Measurements from ENCODE around the gene PROX1.

The PROX1 gene

GRCh38 chr1:213980906-213981305 lies 6.9 kb upstream of the PROX1 start:
- no peak for DNase-seq

GRCh38 chr1:213982289-213982671 lies 5.5 kb upstream of the PROX1 start:
- DNase-seq = no peak

- DNase-seq = no peak
These were observed 4.9 kb upstream of the PROX1 start for GRCh38 chr1:213982672-213983492.

- DNase-seq = no peak
These were observed 4.0 kb upstream of the PROX1 start for GRCh38 chr1:213983493-213984386.

DNA sequence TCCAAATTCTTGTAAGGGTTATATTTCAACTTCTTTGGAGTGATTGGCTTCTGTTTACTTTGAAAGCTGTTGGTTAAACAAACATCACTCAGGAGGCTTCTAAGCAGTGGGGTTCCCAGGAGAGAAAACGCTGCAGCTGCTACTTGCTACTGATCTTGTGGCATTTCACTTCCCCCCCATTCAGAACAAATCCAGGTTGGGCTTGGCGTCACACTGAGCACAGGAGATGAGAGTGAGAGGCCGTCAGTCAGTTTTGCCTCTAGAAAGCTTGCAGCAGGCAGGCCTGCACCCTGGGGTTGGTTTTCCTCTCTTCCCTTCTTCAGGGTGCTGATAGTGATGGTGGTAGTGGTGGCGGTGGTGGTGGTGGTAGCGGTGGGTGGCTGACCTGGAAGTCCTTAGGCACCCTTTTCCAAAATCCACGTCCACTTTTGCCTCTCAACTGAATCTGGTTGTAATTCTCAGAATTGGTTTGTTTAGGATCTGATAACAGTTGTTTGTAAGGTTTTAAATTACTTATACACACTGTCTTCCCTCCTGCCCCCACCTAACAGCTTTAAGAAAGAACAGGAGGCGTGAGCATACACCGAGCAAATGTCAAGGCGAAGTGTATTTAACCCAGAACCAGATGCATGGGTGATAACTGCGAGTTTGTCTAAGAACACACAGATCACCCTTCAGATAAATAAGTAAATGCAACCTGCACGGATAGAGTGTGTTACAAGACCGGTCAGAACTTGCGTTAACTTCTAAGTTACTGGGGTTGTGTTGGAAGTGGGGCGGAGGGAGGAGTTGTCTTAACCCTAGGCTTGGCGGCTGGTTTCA lies 3.2 kb upstream of the PROX1 start:
- DNase-seq = no peak

DNA sequence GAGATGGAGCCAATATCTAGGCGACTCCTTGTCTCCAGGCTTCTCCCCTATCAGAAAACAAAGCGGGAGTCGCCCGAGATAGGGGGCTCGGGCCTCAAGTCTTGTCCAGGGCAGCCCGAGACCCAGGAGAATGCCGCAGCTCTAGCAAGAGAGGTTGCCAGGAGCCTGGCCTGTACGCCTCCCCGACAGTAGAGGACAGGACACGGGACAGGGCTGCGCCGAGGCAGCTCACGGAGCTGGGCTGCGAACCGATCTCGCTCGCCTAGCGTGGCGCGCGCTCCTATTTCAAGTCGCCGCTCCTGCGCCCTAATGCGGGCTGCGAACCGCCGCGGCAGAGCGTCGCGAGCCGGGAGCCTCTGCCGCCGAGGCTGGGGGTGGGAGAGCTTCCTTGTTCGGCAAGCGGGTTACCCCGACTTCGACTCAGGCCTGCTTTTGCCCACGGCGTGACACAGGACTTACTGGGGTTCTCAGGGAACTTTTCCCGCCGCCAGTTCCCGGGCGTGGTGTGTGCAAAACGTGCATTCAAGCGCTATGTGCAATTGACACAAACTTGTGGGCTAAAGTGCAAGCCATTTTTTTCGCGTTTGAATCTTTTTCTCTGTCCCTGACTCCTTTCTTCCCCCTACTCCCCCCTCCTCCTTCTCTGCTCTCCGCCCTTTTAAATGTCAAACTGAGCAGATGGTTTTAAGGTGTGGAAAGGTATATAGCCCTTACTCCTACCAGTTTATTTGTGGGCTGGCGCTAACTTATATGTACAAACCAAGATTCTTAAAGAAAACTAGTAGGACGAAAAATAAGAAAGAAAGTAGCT lies 2.4 kb upstream of the PROX1 start:
- no peak for DNase-seq

DNA sequence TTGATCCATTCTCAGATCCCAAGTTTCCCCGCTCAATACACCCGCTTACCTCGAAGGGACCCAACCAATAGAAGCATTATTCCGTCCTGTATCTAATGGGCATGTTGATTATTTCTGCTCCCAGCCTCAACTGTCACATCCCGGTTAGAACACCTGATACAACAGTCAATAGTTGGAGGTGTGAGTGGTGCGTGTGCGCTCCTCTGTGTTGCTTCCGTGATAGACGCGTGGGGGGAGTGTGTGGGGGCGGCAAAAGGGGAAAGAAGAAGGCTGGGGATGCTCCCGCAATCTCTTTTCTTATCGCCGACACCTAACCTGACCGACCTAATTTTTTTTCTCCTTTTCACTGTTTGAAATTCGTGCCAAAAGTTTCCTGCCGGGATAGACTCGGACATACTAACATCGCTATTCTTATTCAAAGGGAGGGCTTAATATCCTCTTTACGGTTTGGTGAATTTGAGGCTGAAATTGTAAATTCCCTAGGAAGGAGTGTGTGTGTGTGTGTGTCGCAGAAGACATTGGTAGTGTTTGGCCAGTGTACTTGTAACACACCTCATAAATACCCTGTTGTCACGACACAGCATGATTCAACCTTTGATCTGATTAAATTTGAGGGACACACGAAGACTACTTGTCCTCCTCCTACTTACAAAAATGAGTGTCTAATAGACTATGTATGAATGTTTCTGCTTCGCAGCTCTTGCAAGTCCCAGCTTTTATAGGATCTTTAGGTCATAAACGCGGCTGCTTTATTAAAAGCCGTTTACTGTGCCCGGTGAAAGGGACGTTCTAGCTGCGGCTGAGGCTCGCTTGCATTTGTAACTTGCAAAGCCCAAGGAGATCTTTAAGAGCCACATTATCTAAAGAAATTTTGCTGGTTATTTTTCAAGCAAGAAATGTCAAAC lies 1.5 kb upstream of the PROX1 start:
- no peak for DNase-seq

- DNase-seq = no peak
These were observed 885 bp upstream of the PROX1 start for GRCh38 chr1:213986925-213987250.

GRCh38 chr1:213987422-213987926 lies 299 bp upstream of the PROX1 start:
- peak; percentile 55 for DNase-seq

GRCh38 chr1:213988507-213989001 lies 781 bp downstream of the PROX1 start:
- DNase-seq = no peak

- no peak for DNase-seq
These were observed 1.5 kb downstream of the PROX1 start for GRCh38 chr1:213989002-213989855.

DNA sequence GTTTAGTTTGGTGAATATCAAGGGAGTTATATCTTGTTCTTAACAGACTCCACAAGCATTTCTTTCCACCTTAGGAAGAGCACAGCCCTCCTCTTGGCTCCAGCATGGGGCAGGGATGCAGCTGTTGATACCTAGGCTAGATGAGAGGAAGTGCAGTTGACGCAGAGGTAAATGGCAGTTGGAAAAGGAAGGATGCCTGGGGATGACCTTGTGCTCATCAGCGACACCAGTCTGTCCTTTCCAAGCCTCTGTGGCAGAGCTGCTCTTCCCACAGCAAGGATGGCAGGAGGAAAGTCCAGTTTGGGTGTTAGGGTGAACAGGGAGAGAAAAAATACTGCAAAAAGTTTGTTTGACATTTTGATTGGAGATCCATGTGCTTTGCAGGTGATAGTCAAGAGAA lies 6.2 kb downstream of the PROX1 start:
- no peak for DNase-seq

DNA sequence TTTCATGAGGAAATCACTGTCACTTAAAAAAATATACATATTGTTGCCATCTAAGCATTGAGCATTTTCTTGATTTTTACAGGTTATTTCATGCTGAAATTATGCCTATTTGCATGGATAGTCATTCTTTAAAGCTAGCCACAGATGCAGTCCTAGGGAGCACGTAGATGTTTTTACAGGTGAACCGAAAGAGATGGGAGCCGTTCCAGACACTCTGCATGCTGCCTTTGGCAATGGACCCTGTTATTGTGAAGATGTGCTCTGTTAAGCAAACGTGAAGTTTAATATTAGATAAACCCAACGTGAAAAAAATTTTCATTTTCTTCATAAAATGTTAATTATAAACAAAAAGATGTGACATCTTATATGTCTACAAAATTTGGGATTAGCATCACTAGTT lies 7.1 kb downstream of the PROX1 start:
- DNase-seq = no peak

- DNase-seq = no peak
These were observed 7.8 kb downstream of the PROX1 start for GRCh38 chr1:213995603-213996002.

DNA sequence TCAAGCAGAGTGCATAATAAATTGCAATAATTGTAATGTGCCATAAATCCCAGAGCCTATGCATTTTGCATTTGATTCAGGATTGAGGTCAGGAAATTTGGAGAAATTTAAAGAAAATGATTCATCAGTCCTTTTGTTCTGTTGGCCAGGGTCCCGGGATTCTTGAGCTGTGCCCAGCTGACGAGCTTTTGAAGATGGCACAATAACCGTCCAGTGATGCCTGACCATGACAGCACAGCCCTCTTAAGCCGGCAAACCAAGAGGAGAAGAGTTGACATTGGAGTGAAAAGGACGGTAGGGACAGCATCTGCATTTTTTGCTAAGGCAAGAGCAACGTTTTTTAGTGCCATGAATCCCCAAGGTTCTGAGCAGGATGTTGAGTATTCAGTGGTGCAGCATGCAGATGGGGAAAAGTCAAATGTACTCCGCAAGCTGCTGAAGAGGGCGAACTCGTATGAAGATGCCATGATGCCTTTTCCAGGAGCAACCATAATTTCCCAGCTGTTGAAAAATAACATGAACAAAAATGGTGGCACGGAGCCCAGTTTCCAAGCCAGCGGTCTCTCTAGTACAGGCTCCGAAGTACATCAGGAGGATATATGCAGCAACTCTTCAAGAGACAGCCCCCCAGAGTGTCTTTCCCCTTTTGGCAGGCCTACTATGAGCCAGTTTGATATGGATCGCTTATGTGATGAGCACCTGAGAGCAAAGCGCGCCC lies 8.7 kb downstream of the PROX1 start:
- DNase-seq = no peak

DNA sequence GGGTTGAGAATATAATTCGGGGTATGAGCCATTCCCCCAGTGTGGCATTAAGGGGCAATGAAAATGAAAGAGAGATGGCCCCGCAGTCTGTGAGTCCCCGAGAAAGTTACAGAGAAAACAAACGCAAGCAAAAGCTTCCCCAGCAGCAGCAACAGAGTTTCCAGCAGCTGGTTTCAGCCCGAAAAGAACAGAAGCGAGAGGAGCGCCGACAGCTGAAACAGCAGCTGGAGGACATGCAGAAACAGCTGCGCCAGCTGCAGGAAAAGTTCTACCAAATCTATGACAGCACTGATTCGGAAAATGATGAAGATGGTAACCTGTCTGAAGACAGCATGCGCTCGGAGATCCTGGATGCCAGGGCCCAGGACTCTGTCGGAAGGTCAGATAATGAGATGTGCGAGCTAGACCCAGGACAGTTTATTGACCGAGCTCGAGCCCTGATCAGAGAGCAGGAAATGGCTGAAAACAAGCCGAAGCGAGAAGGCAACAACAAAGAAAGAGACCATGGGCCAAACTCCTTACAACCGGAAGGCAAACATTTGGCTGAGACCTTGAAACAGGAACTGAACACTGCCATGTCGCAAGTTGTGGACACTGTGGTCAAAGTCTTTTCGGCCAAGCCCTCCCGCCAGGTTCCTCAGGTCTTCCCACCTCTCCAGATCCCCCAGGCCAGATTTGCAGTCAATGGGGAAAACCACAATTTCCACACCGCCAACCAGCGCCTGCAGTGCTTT lies 9.4 kb downstream of the PROX1 start:
- no peak for DNase-seq

GRCh38 chr1:213997772-213998107 lies 10.0 kb downstream of the PROX1 start:
- DNase-seq = no peak

GRCh38 chr1:213998785-213999184 lies 11.0 kb downstream of the PROX1 start:
- no peak for DNase-seq

- DNase-seq = no peak
These were observed 12.0 kb downstream of the PROX1 start for GRCh38 chr1:213999732-214000131.
